ENCODE data around the gene PHC2.

Gene PHC2

DNA sequence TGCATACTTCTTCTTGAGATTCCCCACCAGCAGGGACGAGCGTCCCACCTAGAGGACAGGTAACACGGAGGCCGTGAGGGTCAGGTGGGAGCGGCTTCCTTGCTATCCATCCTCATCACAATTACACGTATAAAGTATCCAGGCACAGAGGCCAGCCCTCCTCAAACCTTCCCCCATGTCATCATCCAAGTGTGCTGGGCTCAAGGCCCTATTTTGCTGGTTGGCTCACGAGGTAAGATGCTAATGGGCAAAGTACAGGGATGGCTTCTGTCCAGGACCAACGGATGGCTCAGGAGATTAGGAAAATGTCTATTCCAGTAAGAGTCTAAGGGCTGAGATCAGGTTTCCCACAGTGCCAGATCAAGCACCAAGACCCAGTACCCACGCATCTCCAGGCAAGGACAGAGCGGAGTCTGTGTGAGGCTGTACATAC lies 98.5 kb downstream of the PHC2 start:
- no peak for DNase-seq (ENCODE audit: low read depth)

GRCh38 chr1:33331444-33332356 lies 99.2 kb downstream of the PHC2 start:
- no peak for DNase-seq (ENCODE audit: low read depth)

- no peak for DNase-seq (ENCODE audit: low read depth)
Measured at GRCh38 chr1:33330906-33331305, 100.0 kb downstream of the PHC2 start.

DNA sequence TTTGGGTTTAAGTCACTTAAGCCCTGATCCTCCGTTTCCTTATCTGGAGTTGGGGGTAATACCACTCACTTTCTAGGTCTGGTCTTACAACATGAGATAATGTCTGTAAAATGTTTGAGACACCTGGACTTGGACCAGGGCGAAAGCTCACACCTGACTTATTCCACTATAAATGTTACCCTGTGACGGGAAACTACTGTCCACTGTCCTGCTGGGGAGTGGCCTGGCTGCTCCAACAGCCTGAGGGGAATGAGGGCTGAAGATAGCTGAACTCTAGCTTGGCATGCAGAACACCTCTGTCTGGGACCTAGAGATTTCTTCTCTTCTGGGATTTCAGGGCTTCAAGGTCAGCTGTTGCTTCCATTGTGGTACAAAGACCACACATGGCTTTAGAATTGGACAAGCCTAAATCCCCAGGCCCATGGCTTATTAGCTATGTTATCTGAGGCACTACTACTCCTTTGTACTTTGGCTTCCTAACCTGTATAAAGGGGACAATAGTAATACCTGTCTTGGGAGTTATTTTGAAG lies 100.5 kb downstream of the PHC2 start:
- DNase-seq (ENCODE audit: low read depth), result no peak

GRCh38 chr1:33329600-33330305 lies 101.1 kb downstream of the PHC2 start:
- DNase-seq (ENCODE audit: low read depth), result no peak

GRCh38 chr1:33328817-33329216 lies 102.1 kb downstream of the PHC2 start:
- DNase-seq (ENCODE audit: low read depth), result no peak

GRCh38 chr1:33327587-33328325 lies 103.1 kb downstream of the PHC2 start:
- DNase-seq (ENCODE audit: low read depth), result no peak

DNA sequence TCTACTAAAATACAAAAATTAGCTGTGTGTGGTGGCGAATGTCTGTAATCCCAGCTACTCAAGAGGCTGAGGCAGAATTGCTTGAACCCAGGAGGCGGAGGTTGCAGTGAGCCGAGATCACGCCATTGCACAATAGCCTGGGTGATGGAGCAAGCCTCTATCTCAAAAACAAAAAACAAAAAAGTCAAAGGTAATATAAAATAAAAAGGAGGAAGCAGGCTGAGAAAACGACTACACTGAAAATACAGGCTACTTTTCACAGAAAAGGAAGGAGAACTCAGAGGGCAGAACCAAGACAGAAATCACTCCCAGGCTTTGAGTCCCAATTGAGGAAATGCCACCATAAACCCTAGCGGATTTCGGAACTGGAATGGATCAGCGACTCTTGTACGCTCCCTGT lies 104.1 kb downstream of the PHC2 start:
- no peak for DNase-seq (ENCODE audit: low read depth)

- no peak for DNase-seq (ENCODE audit: low read depth)
Measured at GRCh38 chr1:33324677-33325575, 106.0 kb downstream of the PHC2 start.

DNA sequence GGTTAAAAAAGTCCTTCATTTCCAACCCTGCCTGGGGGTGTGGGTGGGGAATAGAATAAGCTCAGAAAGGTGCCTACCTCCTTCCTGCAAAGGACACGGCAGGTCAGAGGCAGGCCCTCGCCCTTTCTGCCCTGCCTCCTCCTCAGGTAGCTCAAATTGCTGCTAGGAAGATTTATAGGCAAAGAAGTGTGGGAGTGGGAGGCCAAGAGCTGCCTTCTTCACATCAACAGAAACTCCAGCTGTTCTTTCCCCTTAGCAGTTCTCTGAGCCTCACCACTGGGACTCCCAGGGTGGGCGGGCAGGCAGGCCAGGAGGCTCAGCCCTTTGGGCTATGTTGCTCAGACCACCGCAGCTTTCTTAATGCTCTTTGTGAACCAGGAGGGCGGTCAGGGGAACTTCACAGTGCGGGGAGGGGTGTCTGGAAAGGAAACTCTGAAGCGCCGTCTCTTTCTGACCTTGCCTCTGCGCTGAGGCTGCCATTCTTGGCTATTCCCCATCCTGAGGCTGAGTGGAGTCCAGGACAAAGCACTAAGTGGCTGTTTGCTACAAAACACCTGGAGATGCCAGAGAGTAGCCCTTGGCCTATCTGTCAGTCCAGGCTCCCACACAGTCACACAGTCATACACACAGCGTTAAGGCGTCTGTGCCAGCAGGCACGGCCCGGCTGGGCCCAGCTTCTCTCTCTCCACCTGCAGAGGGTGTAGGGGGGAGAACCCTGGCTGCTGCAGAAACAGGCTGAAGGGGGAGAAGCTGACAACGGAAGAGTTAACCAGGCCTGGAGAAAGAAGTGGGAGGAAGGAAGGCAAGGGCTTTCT lies 107.0 kb downstream of the PHC2 start:
- no peak for DNase-seq (ENCODE audit: low read depth)

DNA sequence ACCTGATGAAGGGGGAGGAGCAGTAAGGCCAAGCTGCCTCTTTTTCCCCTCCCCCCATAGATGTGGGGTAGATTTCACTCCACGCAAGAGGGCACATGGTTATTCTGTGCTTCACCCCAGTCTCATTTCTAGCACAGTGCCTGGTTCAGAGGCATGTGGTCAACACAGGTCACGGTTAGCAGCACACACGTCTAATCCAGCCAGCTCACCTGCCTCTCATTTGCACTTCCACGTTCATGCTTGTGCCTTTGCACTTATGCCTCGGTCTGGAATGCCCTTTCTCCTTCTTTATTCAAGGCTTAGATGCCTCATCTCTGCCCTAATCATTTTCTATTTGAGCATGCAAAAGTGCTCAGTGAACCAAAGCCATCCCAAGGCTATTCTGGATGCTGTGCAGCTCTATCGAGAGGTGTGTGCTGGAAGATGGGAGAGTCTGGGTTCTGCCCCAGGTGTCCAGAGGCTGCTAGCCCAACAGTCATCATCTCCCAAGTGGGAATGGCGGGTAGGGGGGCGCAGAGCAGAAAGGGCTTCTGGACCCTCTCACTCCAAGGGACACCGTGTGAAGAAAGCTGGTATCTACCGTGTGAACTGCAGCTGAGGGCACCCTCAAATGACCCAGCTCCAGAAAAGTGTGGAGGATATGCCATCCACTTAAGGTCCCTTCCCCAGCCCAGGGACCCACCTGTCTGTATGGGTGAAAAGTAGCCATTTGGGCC lies 107.9 kb downstream of the PHC2 start:
- no peak for DNase-seq (ENCODE audit: low read depth)

GRCh38 chr1:33322109-33322508 lies 108.8 kb downstream of the PHC2 start:
- no peak for DNase-seq (ENCODE audit: low read depth)

- DNase-seq (ENCODE audit: low read depth), result no peak
Measured at GRCh38 chr1:33321178-33321577, 109.7 kb downstream of the PHC2 start.

- no peak for DNase-seq (ENCODE audit: low read depth)
Measured at GRCh38 chr1:33320619-33321165, 110.2 kb downstream of the PHC2 start, which contains the start of gene A3GALT2. A3GALT2 (minus strand) TSS chr1:33321098; CDS start chr1:33321098, 0 bp downstream.

GRCh38 chr1:33319949-33320618 lies 110.8 kb downstream of the PHC2 start:
- DNase-seq (ENCODE audit: low read depth), result no peak

DNA sequence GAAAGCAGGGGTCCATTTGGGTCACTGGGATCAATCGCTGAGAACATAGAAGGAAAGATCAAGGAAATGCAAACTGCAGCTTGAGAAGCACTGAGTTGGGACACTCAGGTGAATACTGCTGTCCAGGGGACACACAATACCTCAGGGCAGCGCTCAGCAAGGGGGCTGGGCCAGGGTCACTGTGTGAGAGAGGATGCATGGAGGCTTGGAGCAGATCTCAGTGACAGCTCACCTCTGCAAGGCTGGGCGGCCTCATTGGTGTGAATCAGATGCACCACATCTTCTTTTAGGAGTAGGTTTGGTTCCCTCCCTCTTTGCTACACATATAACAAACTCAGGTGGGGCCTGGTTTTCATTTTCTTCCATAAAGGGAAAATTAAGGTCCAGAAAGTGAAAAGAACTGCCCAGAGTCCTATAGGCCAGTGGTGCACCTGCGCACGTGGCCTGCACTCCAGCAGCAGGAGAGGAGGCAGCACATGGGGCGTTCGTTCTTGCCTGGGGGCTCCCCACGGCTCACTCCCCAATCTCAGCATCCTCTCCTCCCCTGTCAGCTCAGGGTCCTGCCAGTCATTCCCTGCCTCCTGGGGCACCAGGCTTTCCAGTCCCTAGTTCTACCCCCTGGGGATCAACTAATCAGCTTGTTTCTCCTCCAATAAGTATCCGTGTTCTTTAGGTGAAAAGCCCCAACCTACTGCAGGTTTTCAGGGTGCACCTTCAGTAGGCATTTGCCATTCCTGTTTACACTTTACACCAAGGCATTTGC lies 111.5 kb downstream of the PHC2 start:
- no peak for DNase-seq (ENCODE audit: low read depth)

GRCh38 chr1:33317946-33318345 lies 112.9 kb downstream of the PHC2 start:
- no peak for DNase-seq (ENCODE audit: low read depth)

DNA sequence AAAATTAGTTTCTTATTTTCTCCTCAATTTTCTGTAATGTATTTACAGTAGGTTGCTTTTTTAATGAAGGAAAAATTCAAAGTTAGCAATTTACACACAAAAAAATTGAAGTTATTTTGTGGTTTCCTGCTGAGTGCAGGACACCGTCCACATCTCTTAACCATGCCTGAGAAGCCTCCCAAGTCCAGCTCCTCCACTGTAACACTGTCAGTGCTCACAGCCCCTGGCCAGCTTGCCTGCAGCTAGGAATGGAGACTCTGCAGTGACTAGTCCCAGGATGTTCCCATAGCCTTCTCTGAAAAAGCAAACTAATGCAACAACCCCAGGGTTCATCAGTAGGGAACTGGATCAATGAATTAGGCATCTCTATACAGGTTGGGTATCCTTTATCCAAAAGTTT lies 113.5 kb downstream of the PHC2 start:
- no peak for DNase-seq (ENCODE audit: low read depth)
